GM15510 (cell line): Measurements from ENCODE around the gene CDK14.

ENCODE experiments used
- POLR2A ChIP-seq: IDR thresholded peaks from 3 replicates; pipeline ENCODE4 v1.6.1; 2011; ENCODE audit warnings: borderline replicate concordance; ENCODE audit not compliant: insufficient read length; ENCODE audit errors: extremely low read depth

Gene CDK14

DNA sequence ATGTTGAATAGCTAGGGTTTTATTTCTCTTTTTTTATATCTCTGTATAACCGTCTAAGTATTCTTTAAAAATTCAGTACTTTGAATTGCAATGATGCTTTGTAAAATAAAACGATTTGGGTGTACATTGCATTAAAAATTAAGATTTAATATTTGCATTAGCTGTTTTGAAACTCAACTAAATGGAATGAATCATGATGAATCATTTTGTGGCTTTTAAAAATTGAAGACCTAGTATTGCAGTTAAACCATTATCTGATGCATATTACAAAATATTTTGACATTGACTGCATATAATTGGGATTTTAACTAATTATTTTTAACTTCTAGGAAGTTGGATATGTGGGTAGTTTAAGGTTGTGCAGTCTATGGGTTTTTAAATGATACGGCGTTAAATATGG, 314.0 kb downstream of the CDK14 start:
- TF ChIP-seq POLR2A: no peak

DNA sequence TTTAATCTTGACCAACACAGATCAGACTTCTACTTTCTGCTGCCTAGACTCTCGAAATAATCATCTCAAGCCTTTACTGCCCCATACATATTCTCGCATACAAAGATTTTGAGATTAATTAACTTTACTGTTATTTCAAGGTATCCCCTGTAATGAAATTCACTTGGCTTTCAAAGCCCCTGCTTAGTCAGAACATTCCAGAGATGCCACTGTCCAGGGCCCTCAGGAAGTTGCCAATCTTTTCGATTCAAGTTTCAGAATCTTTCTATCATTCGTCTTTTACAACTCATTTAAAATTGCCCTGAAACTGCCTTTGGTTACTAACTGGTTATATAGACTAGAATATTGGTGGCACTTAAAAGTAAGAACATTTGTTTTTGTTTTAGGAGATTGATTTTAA, 320.2 kb downstream of the CDK14 start:
- TF ChIP-seq POLR2A: no peak

DNA sequence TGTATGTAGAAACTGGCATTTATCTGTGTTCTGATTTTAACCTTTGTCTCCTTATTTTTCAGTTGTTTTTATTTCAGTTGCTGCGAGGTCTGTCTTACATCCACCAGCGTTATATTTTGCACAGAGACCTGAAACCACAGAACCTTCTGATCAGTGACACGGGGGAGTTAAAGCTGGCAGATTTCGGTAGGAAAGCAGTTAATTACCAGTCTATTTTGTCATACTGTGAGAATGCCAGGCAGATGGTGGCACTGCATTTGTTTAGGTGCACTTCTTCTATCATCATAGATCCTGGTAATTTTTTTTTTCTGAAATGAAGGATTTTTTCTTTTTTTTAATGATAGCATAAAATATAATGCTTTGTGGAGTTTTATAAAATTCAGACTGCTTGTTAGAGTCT, 321.4 kb downstream of the CDK14 start:
- TF ChIP-seq POLR2A: no peak

DNA sequence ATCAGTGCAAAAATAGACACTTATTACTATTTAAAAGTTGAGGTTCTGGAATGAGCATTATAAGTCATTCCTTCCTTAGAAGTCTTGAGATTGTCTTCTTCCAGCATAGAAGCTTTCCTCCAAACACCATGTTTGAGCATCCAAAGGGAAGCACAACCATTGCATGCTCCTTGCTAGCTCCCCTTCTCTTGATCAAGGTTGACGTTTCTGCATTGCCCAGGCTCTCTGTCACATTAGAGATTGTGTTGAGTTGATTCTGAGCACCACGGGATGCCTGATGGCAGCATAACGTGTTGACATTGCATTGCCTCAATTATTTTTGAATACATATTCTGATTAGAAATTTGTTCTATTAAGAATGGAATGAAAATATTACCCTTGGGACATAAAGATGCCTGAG, 322.2 kb downstream of the CDK14 start:
- no peak for TF ChIP-seq POLR2A

DNA sequence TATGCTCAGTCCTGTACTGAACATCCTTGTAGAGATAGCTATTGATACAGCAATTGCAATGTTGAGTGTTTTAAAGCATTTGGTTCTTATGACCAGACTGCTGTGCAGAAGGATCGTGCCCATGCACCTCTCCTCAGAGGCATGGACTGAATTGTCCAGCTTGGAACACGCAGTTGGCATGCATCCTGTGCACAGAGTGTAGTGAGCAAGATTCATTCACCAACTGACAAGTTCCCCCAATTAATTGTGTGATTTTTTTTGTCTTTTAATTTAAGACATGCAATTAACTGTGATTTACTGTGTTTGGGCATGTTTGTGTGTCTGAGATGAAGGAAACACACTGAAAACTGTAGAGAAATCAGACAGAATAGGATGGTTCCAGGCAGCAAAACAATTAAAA, 323.7 kb downstream of the CDK14 start:
- TF ChIP-seq POLR2A: no peak

DNA sequence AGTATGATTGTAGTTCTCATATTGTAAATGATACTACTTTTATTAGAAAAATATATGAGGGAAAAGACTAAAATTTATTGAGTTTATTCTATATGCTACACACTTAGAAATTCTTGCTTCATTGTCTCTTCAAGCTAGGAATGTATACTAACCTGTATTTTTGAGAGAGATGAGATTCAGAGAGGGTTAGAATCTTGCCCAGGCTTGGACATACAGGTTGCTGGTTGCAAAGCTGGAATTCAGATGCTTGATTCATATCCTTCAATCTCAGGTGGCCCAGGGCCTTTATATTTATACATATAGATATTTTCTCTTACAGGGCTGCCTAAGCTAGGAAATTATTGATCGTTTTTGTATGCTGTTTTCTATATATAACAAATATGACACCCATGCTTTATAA, 324.2 kb downstream of the CDK14 start:
- no peak for TF ChIP-seq POLR2A

DNA sequence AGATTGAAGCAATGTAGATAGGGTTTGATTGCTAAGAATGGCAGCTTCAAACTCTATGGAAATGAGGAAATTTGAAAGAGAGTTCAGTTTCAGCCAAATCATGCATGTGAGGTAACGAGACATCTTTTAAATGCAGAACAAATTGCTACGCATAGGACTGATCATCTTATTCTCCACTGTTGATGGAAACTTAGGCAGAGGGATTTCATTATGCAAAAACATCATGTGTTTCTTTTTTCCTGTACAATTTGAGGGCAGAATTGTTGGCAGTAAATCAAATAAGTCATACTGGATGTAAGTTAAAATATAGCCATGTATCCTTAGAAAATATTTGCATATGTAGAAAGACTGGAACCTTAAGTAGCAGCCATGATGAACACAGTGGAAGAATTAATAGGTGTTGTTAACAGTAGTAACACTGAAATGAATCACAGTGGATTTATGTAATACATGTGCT, 327.4 kb downstream of the CDK14 start:
- TF ChIP-seq POLR2A: no peak

DNA sequence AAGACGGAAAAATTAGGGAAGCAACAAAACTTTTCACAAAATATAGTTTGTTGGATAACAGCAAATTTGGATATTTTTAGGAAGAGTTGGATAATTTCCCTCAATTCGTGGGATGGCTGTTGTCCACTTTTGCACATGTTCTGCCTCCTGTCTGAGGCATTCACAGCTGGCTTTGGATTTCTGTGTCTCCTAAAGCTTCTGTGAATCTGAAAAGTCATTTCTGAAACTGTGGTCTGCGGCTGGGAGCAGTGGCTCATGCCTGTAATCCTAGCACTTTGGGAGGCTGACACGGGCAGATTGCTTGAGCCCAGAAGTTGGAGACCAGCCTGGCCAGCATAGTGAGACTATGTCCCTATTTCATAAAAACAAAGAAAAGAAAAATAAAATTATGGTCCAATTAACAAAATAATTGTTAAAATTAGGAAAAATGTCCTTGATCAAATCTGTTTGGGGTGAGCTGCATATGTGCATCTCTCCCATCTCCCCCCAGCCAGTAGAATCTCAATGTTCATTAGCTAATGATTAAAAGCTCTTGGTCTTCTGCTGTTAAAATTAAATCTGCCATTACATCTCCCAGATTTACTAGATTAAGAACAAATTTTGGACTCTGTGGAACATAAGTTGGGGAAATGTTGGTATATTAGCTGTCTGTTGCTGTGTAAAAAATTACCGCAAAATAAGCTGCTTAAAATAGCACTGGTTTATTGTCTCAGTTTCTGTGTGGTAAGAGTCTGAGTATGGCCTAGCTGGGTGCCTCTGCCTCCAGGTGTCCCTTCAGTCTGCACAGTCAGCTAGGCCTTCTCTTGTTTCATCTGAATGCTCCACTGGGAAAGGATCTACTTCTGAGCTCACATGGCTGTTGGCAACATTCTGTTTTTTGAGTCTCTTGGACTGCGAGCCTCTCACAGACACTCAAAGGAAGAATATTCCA, 336.1 kb downstream of the CDK14 start:
- TF ChIP-seq POLR2A: no peak

DNA sequence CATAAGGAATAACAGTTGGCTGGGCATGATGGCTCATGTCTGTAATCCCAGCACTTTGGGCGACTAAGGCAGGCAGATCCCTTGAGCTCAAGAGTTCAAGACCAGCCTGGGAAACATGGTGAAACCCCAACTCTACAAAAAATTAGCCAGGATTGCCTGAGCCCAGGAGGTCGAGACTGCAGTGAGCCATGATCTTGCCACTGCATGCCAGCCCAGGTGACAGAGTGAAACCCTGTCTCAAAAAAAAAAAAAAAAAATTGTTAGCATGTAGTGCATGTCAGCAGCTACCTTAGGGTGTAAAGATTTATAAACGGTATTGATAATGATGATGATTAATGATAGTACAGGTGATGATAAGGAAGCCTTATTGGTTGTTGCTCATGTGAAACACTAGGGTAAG, 336.9 kb downstream of the CDK14 start:
- no peak for TF ChIP-seq POLR2A

DNA sequence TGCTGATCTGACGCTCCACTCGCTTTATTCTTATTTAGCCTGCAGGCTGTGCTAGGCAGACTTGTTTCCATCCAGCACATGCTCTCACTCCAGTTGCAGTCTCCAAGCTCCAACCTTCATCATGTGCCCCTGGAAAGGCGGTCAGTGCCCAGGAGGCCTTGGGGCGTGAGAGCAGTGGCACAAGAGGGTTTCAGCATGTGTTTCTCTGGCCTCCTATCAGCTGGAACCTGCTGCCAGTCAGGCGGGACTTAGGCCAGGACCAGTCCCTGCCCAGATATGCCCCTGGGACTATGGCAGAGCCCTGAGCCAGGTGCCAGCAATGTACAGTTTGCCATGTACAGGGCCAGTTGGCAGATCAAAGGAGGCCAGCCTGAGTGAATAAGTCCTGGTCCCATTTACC, 337.9 kb downstream of the CDK14 start:
- TF ChIP-seq POLR2A: no peak

DNA sequence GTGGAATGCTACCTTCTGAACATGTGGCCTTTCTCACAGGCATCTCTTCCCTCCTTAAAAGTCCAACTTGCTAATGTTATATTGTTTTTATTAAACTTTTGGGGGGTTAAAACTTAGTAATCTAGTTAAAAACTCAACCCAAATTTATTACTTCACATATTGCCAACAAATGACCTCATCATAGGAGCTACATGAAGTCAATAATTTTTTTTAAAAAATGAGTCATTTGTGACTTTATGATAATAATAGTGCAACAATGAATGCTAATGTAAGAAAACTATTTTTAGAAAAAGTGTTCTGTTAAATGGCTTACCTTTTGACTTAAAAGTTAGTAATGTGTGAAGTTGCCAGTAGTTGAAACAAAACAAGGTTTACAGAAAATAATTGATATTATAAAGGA, 342.2 kb downstream of the CDK14 start:
- no peak for TF ChIP-seq POLR2A

DNA sequence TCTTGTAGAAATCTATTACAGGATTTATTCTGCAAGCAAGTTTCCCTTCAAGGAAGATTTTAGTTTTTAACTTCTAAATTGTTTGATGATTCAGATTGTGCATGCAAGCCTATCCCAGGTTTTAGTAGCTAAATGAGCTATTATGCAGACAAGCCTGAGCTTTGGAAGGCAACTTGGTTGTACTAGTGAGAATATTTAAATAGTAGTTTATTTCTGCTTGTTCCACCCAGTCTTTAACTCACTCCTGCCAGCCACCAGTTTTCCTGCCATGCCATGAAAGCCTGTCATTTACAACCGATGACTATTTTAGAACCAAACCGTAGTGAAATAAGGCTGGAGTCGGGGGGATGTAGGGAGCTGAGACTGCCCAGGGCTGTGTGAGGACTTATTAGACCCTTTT, 343.5 kb downstream of the CDK14 start:
- no peak for TF ChIP-seq POLR2A

DNA sequence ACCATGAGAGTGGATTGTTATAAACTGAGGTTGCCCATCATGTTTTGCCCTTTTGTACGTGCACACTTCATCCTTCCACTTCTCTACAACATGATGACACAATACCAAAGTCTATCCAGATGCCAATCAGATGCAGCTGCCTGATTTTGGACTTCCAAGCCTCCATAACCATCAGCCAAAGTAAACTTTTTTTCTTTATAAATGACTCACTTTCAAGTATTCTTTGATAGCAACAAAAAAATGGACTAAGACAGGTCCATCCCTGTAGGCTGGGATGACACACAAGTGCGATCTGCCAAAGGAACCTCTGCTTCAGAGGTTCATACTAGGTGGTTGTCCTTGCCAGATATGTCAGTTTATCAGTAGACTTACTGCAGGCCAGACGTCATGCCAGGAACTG, 347.9 kb downstream of the CDK14 start:
- no peak for TF ChIP-seq POLR2A

DNA sequence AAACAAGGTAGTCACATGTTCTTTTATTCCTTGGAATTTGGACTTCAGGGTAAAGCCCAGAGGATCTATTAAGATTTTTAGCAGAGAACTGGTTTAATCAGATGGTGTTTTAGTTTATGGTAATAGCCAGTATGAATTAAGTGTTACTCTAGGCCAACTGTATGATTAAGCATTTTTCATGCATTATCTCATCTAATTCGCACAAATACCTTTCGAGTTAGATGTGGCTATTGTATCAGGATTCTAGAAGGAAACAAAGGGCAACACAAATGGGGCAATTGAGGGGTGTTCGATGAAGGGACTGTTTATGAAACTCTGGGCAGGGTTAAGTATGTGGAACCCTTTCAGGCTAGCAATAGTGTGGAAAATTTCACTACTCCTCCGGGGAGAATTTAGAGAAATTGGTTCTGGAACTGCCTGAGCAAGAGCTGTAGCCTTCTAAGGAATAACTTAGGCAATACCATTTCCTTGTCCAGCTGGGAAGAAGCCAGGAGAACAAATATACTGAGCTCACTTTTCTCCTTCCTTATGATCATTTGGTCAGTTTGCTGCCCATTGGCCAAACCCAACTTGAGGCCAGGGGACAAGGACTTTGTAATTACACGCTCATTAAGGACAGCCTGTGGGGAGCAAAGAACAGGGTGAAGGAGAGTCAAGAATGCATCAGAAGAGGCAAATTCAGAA, 349.1 kb downstream of the CDK14 start:
- no peak for TF ChIP-seq POLR2A

DNA sequence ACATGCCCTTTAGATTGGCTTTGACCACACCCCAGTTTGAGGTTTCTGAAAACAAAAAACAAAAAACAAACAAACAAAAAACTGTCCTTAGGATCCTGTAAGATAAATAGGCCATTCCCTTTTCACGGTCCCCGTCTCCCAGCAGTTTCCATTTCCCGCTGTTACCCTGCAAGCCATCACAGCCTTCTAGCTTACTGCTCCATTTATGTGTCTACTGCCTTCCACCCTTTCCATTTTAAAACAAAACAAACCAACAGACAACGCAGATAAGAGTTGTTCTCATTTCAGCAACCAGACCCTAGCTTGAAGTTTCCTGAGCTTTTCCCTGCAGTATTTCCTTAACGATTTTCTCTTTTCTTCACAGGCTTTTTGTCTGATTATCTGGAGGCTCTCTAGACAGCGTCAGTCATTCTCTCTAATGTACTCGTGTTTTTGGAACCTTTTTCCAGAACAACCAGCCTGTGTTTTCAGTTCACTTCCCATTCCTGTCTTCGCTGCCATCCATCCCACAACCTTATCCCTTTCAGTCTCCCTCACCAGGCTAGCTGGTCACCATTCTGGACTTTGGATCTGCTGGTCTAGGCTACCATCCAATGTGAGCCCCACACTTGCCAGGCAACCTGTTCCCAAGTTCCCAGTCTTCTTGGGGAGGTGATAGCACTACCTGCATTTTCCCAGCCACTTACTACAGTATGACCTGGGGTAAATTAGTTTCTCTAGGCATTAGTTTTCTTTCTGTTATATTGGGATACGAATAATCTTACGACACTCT, 350.8 kb downstream of the CDK14 start:
- TF ChIP-seq POLR2A: no peak
